GM19035 (cell line): ENCODE measurements around the gene CEACAM16.

Experiments
- ATAC-seq: cut with Tn5 transposase; IDR thresholded peaks from one replicate; pipeline ENCODE4 v1.9.1; 2021; ENCODE audit not compliant: unreplicated experiment

Gene CEACAM16

DNA sequence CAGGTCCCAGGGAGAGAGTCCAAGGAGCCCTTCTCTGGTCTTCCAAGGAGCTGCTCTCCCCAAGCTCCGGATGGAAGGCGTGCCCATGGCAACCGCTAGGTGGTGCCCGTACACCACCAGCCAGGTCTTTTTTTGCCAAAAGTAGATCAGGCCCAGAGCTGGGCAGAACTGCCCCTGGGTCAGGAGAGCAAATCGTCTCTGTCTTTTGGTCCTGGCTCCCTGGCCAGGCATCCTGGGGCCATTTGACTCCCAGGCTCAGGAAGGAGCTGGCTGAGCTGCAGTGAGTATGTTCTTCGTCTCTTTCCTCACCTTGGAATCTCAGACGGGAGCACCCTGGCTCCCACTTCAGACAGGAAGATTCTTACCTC lies 25.0 kb downstream of the CEACAM16 start:
- ATAC-seq, result no peak

DNA sequence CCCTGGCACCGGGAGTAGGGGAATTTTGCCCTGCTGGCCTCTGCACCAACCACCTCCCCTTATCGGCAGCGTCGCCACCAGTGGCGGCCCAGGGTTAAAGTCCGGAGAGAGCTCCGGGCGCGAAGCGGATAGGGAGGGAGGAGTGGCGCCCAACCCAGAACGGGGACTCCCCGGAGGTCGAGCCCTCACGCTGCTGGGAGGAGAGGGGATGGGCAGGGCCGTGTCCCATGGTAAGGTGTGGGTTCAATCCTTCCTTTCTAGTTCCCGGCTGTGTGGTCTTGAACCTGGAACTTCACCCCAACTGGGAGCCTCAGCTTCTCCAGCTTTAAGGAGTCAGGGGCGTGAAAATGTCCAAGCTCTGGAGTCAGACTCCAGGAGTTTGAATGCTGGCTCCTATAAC lies 26.3 kb downstream of the CEACAM16 start:
- no peak for ATAC-seq

DNA sequence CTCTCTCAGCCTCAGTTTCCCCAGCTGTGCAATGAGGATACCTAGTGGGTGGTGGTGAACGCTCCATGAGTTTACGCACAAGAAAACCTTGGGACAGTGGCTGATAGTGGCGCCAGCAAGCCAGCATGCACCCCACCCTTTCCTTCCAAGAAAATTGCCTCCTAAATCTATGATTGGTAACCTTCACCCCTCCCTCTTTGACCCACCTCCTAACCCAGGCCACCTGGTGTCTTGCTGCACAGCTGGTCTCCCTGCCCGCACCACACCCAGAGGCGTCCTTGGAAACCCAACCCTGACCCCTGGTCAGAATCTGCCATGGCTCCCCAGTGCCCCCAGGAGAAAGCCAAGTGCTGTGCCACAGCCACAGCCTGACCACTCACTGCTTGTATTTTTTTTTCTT lies 26.7 kb downstream of the CEACAM16 start:
- ATAC-seq, result no peak

DNA sequence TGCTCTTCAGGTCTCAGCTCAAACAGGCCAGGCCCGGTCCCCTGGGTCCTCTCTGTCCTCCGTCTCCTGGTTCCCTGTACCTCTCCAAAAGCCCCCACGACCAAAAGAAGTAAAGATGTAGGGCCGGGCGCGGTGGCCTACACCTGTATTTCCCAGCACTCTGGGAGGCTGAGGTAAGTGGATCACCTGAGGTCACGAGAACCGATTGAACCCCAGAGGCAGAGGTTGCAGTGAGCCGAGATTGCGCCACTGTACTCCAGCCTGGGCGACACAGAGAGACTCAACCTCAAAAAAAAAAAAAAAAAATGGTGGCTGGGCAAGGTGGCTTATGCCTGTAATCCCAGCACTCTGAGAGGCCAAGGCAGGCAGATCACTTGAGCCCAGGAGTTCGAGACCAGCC lies 27.5 kb downstream of the CEACAM16 start:
- ATAC-seq, result no peak

DNA sequence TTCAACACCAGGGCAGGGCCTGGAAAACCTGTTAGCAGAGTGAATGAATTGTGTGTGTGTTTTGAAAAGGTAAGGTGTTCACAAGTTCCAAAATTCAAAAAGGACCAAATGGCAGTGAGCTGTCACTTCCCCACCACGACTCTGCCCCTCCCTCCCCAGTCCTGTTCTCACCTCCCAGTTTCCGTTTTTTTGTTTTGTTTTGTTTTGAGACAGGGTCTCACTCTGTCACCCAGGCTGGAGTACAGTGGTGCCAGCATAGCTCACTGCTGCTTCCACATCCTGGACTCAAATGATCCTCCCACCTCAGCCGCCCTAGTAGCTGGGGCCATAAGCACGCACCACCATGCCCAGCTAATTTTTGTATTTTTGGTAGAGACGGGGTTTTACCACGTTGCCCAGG lies 29.2 kb downstream of the CEACAM16 start:
- ATAC-seq, result no peak

DNA sequence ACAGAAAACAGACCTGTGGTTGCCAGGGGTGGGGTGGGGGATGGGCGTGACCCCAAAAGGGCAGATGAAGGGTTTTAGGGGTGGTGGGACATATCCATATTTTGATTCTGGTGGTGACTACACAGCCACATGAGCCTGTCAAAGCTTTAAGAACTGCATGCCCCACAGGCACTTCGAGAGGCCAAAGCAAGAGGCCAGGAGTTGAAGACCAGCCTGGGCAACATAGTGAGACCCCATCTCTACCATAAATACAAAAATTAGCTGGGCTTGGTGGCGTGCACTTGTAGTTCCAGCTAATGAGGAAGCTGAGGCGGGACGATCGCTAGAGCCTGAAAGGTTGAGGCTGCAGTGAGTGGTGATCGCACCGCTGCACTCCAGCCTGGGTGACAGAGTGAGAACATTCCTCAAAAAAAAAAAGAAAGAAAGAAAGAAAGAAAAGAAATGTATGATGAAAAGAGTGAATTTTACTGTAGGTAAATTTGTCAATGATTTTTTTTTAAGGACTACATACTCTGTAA lies 30.6 kb downstream of the CEACAM16 start:
- no peak for ATAC-seq

DNA sequence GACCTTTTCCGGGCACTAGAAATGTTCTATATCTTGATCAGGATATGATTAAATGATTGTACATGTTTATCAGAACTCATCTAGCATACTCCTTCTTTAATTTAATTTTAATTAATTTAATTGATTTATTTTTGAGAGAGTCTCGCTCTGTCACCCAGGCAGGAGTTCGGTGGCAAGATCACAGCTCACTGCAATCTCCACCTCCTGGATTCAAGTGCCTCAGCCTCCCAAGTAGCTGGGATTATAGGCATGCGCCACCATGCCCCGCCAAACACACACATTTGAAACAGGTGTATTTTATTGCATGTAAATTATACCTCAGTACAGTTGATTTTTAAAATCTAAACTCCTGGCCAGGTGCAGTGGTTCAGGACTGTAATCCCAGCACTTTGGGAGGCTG lies 32.1 kb downstream of the CEACAM16 start:
- no peak for ATAC-seq

DNA sequence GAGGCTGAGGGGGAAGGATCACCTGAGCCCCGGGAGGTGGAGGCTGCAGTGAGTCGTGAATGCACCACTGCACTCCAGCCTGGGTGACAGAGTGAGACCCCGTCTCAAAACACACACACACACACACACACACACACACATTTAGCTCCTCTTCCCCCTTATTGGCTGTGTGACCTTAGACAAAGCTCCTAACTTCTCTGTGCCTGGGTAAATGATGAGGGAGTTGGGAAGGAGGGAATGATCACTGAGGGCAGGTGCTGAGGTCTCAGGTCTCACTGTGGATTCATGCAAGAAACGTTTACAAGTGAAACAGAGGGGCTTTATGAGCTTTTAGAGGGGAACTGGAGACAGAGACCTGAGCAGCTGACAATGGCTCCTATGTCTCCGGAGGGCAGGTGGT lies 32.7 kb downstream of the CEACAM16 start:
- ATAC-seq, result no peak

DNA sequence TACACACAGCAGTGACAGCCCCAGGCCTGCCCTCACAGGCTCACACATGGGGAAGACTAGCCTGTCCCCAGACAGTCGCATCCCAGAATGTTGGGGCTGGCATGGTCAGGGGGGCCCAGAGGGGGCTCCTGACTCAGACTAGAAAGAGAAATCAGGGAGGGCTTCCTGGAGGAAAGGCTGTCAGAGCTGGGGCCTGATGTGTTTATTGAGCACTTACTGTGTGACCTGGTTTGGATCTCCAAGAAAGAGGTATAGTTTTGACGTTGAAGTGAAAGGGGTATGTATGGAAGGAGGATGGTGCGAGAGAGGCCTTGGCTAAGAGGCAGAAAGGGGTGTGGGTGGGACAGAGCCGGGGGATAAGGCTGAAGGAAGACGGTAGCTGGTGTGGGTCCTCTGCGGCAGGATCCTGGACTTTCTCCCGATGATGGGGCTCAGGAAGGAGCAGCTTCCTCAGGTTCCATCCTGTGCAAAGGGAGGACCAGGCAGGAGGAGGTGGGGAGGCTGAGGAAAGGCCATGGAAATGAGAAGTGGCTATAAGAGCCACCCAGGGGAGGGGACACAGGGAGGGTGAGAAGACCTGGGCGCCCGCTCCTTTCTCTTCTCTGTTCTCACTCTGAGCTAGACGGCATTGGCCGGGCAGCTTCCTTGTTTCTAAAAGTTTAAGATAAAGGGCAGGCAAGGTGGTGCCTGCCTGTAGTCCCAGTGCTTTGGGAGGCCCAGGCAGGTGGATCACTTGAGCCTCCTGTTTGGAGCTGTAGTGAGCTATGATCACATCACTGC lies 33.5 kb downstream of the CEACAM16 start:
- no peak for ATAC-seq

DNA sequence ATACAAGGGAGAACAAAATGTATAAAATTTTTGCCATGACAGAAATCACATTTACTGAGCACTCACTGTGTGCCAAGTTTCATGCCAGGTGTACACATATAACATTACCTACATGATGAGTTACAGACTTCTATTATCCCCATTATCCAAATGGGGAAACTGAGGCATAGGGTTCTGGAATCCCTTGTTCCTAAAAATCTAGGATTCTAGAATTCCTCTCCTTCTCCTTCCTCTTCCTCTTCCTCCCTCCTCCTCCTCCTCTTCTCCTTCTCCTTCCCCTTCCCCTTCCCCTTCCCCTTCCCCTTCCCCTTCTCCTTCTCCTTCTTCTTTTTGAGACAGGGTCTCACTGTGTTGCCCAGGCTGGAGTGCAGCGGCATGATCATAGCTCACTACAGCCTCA lies 35.4 kb downstream of the CEACAM16 start:
- ATAC-seq, result no peak

DNA sequence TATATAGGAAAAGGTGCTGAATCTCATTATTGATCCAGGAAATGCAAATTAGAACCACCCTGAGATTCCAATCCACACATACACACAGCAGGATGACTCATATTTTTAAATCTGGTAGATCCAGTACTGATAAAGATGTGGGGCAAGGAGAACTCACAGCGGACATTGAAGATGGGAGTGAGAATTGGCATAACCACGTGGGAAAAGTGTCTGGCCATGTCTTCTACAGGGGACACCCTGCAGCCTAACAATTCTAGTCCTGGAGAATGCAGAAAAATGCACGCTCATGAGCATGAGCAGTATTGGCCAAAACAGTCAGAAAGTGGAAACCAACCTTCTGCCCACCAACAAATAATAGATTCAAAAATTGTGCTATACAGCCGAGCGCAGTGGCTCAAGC lies 36.1 kb downstream of the CEACAM16 start:
- ATAC-seq, result no peak

DNA sequence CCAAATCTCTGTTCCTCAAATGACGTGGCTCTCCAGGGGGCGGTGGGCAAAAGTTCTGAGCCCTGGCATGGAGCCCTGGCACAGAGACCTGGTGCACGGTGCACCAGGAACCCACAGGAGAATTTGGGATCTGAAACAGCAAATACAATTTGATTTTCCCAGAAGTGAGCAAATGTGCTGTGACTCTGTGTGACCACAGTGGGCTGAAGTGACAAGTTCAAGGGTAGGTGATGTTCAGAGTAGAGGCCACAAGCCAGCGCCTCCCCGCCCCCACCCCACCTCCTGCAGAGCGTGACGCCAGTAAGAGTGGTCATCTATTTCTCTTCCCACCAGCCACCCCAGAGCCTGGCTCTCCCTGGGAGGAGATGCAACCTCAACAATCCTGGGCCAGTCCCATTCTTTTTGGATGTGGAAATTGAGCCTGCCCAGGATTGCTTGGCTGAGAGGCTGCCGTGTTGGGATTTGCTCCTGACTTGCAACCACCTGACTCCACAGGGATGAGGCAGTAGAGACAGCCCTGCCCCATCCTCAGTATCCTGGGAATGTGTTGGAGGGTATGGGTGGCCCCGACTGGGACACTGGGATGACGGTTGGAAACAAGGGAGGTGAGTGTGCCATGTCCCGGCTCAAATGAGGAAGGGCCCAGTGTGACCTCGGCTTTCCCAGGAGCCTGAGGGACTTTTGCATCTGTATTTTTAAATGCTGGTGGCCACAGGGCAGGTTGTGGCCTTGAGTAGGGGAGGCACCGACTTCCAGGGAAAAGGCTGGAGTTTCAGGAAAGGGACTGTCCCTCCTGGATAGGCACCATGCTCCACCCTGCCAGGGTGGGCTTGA lies 38.5 kb downstream of the CEACAM16 start:
- no peak for ATAC-seq

DNA sequence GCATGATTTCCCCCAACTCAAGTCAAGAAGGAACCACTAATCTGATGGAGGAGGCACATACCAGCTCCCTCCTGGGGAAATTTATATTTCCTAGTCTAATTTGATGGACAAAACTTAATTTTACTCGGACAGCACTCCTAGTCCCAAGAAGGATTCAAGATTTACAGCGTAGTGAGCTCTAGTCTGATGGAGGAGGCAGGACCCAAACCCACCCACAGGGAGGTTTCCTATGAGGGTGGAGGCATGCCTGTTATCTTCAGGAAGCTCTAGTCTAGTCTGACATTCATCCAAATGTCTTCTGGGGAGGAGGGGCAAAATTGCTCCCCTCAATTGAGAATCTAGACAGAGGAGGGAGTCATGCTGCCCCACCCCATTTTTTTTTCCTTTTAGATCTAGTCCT lies 39.2 kb downstream of the CEACAM16 start:
- no peak for ATAC-seq

DNA sequence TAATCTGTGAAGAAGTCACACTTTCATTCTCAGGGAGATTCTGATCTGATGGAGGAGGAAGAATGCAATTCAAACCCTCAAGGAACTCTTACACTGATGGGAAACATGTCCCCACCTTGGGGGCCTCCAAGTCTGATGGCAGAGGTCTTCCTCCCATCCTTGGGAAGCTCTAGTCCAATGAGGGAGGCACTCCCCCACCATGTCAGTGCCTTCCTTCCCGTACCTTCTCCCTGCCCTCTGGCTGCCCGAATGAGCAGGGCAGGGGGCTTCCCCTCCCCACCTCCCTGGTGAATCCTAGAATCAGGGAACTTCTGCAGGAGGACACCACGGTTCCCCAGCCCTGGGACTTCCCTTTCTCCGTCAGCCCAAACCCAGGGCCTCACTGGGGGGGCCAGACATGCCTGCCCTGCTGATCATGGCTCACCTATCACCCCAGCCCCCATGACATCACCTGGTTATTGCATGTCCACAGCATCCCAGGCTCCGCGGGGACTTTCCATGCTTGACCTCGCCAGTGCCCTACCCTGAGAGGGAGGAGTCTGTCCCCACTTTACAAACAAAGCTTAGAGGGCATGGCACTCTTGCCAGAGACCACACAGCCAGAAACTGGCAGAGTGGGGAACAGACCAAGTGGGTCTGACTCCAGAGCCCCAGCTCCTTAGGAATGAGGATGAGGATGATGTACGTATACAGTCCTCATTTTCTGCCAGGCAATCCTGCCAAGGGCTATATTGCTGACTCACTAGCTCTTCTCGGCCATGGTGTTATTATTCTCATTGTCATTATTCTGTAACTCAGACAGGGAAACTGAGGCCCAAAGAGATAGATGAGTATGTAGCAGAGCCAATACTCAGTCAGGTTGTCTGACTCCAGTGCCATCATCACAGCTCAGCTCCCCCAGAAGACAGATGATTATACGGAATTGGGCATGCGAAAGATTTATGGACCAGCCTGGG lies 39.9 kb downstream of the CEACAM16 start:
- no peak for ATAC-seq

DNA sequence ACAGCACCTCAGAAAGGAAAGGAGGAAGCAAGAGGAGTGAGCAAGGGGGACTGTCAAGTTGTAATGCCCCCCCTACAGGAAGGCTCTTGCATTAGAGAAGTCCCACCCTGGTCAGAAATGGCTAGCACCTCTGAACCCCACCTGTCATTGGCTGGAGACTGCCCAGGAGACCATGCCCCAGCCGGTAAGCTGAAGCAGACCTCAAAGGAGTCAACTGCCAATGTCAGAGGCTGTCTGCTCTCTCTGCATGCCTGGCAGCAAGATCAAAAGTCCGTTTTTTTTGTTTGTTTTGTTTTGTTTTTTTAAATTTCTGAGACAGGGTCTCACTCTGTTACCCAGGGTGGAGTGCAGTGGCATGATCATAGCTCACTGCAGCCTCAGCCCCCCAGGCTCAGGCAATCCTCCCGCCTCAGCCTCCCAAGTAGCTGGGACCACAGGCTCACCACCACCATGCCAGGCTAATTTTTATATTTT lies 41.4 kb downstream of the CEACAM16 start:
- ATAC-seq, result no peak

DNA sequence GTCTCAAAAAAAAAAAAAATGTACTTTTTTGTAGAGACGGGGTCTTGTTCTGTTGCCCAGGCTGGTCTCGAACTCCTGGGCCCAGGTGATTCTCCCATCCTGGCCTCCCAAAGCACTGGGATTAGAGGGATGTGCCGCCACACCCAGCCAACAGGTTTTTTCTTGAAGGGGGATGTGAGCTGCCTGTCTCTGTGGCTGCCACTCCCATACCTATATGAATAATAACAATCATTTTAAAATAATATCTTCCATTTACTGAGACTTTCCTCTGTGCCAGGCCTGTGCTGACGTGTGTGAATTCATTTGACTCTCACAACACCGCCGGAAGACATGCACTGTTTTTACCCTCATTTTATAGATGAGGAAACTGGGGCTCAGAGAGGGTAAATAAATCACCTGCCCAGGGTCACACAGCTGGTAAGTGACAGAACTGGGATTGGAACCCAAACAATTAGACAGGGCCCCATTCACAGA lies 42.3 kb downstream of the CEACAM16 start:
- no peak for ATAC-seq

DNA sequence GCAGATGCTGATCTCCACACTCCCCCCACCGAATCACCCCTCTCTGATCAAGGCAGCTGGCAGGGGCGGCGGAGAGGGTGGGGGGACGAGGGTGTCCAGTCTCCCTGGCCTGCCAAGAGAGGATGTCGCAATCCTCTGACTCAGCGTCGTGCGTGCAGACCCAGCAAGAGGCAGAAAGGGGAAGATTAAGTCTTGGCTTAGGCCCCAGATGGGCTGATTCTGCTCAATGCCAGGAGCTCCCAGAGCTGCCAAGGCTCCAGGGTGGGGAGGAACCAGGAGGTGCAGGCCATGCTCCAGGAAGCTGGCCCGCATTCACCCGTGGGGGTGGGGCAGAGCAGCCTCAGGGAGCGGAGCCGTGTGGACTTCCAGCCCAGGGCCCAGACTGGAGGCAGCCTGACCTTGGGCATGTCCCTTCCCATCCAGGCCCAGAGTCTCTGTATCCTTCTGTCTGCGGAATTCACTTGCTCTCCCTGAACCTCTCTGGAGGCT lies 42.9 kb downstream of the CEACAM16 start:
- ATAC-seq, result no peak

DNA sequence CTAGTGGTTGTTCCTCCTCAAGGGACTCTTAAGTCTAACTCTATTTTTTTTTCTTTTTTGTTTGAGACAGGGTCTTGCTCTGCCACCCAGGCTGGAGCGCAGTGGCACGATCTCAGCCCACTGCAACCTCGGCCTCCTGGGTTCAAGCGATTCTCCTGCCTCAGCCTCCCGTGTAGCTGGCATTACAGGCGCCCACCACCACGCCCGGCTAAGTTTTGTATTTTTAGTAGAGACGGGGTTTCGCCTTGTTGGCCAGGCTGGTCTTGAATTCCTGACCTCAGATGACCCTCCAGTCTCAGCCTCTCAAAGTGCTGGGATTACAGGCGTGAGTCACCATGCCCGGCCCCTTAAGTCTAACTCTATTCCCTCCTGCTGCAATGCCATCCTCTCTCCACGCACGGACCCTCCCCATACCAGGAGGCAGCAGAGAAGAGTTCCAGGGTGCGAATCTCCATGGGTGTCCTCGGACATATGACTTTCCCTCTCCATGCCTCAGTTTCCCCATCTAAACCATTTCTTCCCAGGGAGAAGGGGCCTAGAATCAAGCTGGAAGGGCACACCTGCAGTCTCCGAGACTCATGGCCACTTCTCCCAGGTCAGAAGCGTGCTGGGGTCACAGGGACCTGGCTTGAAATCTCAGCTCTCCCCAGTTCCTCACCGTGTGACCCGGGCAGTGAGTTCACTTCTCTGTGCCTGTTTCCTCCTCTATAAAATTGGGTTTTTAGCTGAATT lies 43.5 kb downstream of the CEACAM16 start:
- no peak for ATAC-seq

DNA sequence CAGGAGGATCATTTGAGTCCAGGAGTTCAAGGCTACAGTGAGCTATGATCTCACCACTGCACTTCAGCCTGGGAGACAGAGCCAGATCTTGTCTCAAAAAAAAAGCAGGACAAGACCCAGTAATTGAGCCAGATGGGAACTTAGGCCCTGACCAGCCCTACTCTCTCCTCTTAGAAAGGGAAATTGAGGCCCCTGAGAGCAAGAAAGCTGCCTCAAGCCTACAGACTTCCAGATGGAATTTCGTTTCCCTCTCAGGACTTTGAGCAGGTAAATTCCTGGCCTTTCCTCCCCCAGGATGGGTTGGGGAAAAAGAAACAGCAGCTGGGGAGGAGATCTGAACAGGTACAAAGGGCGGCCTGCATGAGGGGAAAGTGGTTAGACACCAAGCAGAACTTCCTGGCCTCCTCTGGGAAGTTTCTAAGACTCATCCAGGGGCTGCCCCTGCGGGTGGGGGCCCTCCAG lies 46.0 kb downstream of the CEACAM16 start:
- no peak for ATAC-seq

DNA sequence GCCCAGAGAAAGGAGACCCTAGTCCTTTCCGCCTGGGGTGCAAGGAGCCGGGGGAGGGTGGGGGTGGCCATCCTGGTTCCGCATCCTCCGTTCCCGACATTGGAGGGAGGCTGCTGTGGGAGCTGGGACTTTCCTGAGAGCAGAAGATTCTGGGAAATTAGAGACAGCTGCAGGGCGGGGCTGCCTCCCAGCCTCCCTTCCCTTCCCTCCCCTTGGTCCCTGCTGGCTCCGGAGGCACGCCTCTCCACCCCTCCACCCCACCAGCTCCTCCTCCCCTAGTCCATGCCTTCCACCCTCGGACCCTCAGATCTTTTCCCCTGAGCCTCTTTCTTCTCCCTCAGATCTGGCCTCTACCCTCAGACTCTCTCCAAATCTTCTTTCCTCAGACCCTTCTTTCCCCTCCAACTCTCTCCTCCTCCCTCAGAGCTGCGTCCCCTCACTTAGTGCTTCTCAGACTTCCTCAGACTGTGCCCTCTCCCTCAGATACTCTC lies 46.4 kb downstream of the CEACAM16 start:
- no peak for ATAC-seq
